ENCODE data around the gene DDX39B.

DDX39B gene

GRCh38 chr6:31546958-31547726 is 5.3 kb upstream of the DDX39B start, which contains the start of gene NFKBIL1:
Gene NFKBIL1 (plus strand): TSS chr6:31547608. CDS start chr6:31547695, 87 bp downstream.
- DNase-seq = peak; percentile 97

- peak; percentile 97 for DNase-seq
Measured at GRCh38 chr6:31546339-31546957, 4.6 kb upstream of the DDX39B start, which contains the start of gene ATP6V1G2. Gene ATP6V1G2 (minus strand): TSS chr6:31546608. CDS start chr6:31546559, 49 bp downstream.

- no peak for DNase-seq
Measured at GRCh38 chr6:31545291-31545690, 3.5 kb upstream of the DDX39B start.

- no peak for DNase-seq
Measured at GRCh38 chr6:31544676-31545075, 2.9 kb upstream of the DDX39B start.

- no peak for DNase-seq
Measured at GRCh38 chr6:31543639-31544038, 1.8 kb upstream of the DDX39B start.

GRCh38 chr6:31541059-31541657 is 645 bp downstream of the DDX39B start:
- DNase-seq = peak; percentile 65

- no peak for DNase-seq
Measured at GRCh38 chr6:31540640-31541039, 1.2 kb downstream of the DDX39B start.

GRCh38 chr6:31538805-31539400 is 2.9 kb downstream of the DDX39B start:
- no peak for DNase-seq

- DNase-seq = no peak
Measured at GRCh38 chr6:31535538-31536324, 6.1 kb downstream of the DDX39B start.

- DNase-seq = no peak
Measured at GRCh38 chr6:31534521-31535040, 7.2 kb downstream of the DDX39B start.

GRCh38 chr6:31534011-31534410 is 7.8 kb downstream of the DDX39B start:
- DNase-seq = no peak

GRCh38 chr6:31533455-31533841 is 8.4 kb downstream of the DDX39B start:
- DNase-seq = no peak

GRCh38 chr6:31532644-31533454 is 9.0 kb downstream of the DDX39B start:
- DNase-seq = no peak

- no peak for DNase-seq
Measured at GRCh38 chr6:31531771-31532643, 9.8 kb downstream of the DDX39B start.

GRCh38 chr6:31531162-31531561 is 10.6 kb downstream of the DDX39B start:
- no peak for DNase-seq

- DNase-seq = no peak
Measured at GRCh38 chr6:31530659-31531058, 11.1 kb downstream of the DDX39B start.

GRCh38 chr6:31529329-31530150 is 12.3 kb downstream of the DDX39B start:
- DNase-seq = no peak

- DNase-seq = no peak
Measured at GRCh38 chr6:31528821-31529328, 12.9 kb downstream of the DDX39B start, which contains the start of gene MCCD1. Gene MCCD1 (plus strand): TSS chr6:31528962. CDS start chr6:31529015, 53 bp downstream.

GRCh38 chr6:31528307-31528777 is 13.5 kb downstream of the DDX39B start:
- no peak for DNase-seq
